Panc1 (cell line): ENCODE measurements around the gene S100A7. TPM values are rescaled to one million over a fixed set of nuclear protein-coding genes. Genes with fewer than 3 reads are reported as not detected.

Experiments used
- ATAC-seq: fragments of 200-7000 bp; cut with Tn5 transposase; 2 replicates; pipeline ENCODE4 v1.9.1; 2020; ENCODE audit warnings: mild to moderate bottlenecking, moderate library complexity
- BruUV-seq: library from RNA; stranded (reverse); fragments of 400-500 nt; replicated peaks from 2 replicates; lab custom pipeline; 2021; lab: Mats Ljungman, UMichigan
- CTCF ChIA-PET: fragments of 300-600 bp; sonication (Branson Sonifier 250); formaldehyde crosslinking; loops from one replicate; lab custom pipeline; 2022; ENCODE audit warnings: antibody characterized with exemption; lab: Charles Lee
- POLR2A ChIA-PET: fragments of 300-600 bp; sonication (Branson Sonifier 250); formaldehyde crosslinking; loops from one replicate; lab custom pipeline; 2022; ENCODE audit warnings: antibody characterized with exemption; lab: Charles Lee
- DNase-seq: peaks from one replicate; pipeline ENCODE4 v3.0.0-alpha.2; 2010; ENCODE audit warnings: low read depth, low spot score
- H3K27ac ChIP-seq: 2 replicates; pipeline ENCODE4 v1.5.1; 2011; ENCODE audit warnings: mild to moderate bottlenecking, low read length, inconsistent platforms
- H3K27me3 ChIP-seq: fragments of 200-500 bp; sonication (Bioruptor generic); 2 replicates; pipeline ENCODE4 v1.6.0; 2014; ENCODE audit warnings: low read length, inconsistent platforms; ENCODE audit not compliant: control insufficient read depth, insufficient read depth
- H3K36me3 ChIP-seq: fragments of 200-500 bp; sonication (Bioruptor generic); 2 replicates; pipeline ENCODE4 v1.5.1; 2014; ENCODE audit warnings: inconsistent platforms, mild to moderate bottlenecking, low read length, moderate library complexity; ENCODE audit not compliant: control insufficient read depth, insufficient read depth
- H3K4me1 ChIP-seq: 2 replicates; pipeline ENCODE4 v1.5.1; 2011; ENCODE audit warnings: inconsistent platforms, mild to moderate bottlenecking, low read length, moderate library complexity; ENCODE audit not compliant: control insufficient read depth, insufficient read depth
- H3K4me3 ChIP-seq, 2 experiments: 2 replicates each; pipeline ENCODE4 v1.5.1; 2011 to 2012; ENCODE audit warnings: low read depth in 2 of 2, low read length in 2 of 2, mild to moderate bottlenecking in 2 of 2, inconsistent platforms in 1 of 2, moderate library complexity in 1 of 2
- H3K9me3 ChIP-seq: fragments of 200-500 bp; sonication (Bioruptor generic); 2 replicates; pipeline ENCODE4 v1.5.1; 2014; ENCODE audit warnings: low read depth, mild to moderate bottlenecking, inconsistent platforms, low read length, moderate library complexity; ENCODE audit not compliant: control insufficient read depth, insufficient read depth
- CTCF ChIP-seq: fragments of 450-650 bp; IDR thresholded peaks from 2 replicates; pipeline ENCODE4 v1.5.1; 2017; ENCODE audit warnings: mild to moderate bottlenecking
- POLR2AphosphoS5 ChIP-seq: IDR thresholded peaks from 2 replicates; pipeline ENCODE4 v1.6.1; 2012; ENCODE audit warnings: mild to moderate bottlenecking, low read depth, low read length, moderate library complexity
- REST ChIP-seq, 2 experiments: IDR thresholded peaks; 2 replicates each; pipeline ENCODE4 v1.6.1; 2011 to 2012; ENCODE audit warnings: low read depth in 2 of 2, control low read depth in 1 of 2, low read length in 1 of 2, mild to moderate bottlenecking in 1 of 2, moderate library complexity in 1 of 2; ENCODE audit not compliant: insufficient read depth in 1 of 2
- SIN3A ChIP-seq: IDR thresholded peaks from 2 replicates; pipeline ENCODE4 v1.6.1; 2012; ENCODE audit warnings: low read depth, mild to moderate bottlenecking, low read length, moderate library complexity, borderline replicate concordance; ENCODE audit not compliant: insufficient read depth
- TCF7L2 ChIP-seq: IDR thresholded peaks from 2 replicates; pipeline ENCODE4 v1.6.1; 2011; ENCODE audit warnings: mild to moderate bottlenecking, low read depth, low read length, inconsistent platforms
- in situ Hi-C: cut with HindIII; loops from 2 replicates; pipeline ENCODE4 v1.10.0; 2016; ENCODE audit warnings: low sequenced_read_pairs, low pct_unique_long_range_greater_than_20kb
- intact Hi-C: fragments of 100-400 bp; cut with micrococcal nuclease; formaldehyde crosslinking; loops from one replicate; pipeline ENCODE4 v1.10.0; 2022; ENCODE audit not compliant: unreplicated experiment
- total RNA-seq: library from RNA; stranded (reverse); gene quantifications from one replicate; pipeline ENCODE4 v1.2.1, GENCODE V29; 2021; ENCODE audit not compliant: unreplicated experiment

S100A7 gene
- total RNA-seq, 1 experiment from 2014 or later, result not detected

DNA sequence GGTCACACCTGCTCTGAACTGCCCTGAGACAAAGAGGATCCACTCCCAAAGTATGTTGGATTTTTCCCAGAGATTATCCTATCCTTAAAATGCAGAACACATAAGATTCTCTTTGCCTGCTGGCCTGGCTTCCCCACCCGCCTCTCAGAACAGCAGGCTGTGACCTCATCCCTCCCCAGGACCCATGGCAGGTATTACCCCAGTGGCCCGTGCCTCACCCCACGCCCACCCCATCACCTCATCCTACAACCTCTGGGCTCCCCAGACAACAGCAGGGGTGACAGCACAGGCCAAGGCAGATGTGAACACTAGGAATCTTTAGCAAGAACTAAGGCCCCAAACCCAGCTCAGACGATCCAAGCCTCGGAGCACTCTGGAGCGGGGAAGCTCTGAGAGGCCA lies 35.1 kb upstream of the S100A7 start:
- DNase-seq (no peak), ATAC-seq (peak; percentile 22; the same call in 1 of the 2 replicates)
- CTCF ChIA-PET, result interaction anchor here (0.6 to 3.2 kb wide), 10 partner anchors 11 to 254 kb away, joined by 3 to 26 read pairs (median 3); partner anchors contain the start of gene S100A9
- TF ChIP-seq POLR2AphosphoS5 (no peak), CTCF (no peak), SIN3A (no peak), REST (IDR thresholded peaks at IDR 0.05; ENCODE audit: insufficient read depth in 1 of 2, low read depth in 2 of 2, low read length in 1 of 2) (no peak), TCF7L2 (no peak)
- H3K27ac ChIP-seq, result peak overlapping the region; percentile 25; the same call in 1 of the 2 replicates
- H3K27me3 ChIP-seq, result no peaks in the 10 kb centered on the region
- peaks cover 8% of the 10 kb centered on the region for H3K4me1 ChIP-seq
- intact Hi-C loops, result loop anchor here (1.0 to 10.0 kb wide), 2 partner anchors 91 to 143 kb away; no protein-coding TSS in a partner anchor
- H3K9me3 ChIP-seq, result no peaks in the 10 kb centered on the region
- POLR2A ChIA-PET, result no interaction called here
- H3K4me3 ChIP-seq, result no peak overlapping the region
- in situ Hi-C loops, result loop anchor here (10.0 kb wide), 1 partner anchor 141 kb away; the partner anchor contains the start of gene S100A9
- no TSS peak for BruUV-seq
- no peaks in the 10 kb centered on the region for H3K36me3 ChIP-seq

GRCh38 chr1:153494976-153495535 lies 34.6 kb upstream of the S100A7 start:
- intact Hi-C loops, result loop anchor here (1.0 to 10.0 kb wide), 2 partner anchors 90 to 143 kb away; no protein-coding TSS in a partner anchor
- no TSS peak for BruUV-seq
- ChIA-PET CTCF (interaction anchor here (0.5 to 3.2 kb wide), 11 partner anchors 12 to 253 kb away, joined by 3 to 26 read pairs (median 3); partner anchors contain the start of gene S100A9), POLR2A (no interaction called here)
- Histone ChIP-seq H3K4me1 (peaks cover 13% of the 10 kb centered on the region), H3K9me3 (no peaks in the 10 kb centered on the region), H3K27ac (peak overlapping the region; percentile 25; the same call in 1 of the 2 replicates), H3K4me3 (no peak overlapping the region), H3K36me3 (no peaks in the 10 kb centered on the region), H3K27me3 (no peaks in the 10 kb centered on the region)
- no peak for TF ChIP-seq SIN3A
- TF ChIP-seq POLR2AphosphoS5, result no peak
- TF ChIP-seq REST (IDR thresholded peaks at IDR 0.05; ENCODE audit: insufficient read depth in 1 of 2, low read depth in 2 of 2, low read length in 1 of 2), result no peak
- no peak for TF ChIP-seq TCF7L2
- peak; percentile 94 for TF ChIP-seq CTCF
- in situ Hi-C loops, result loop anchor here (10.0 kb wide), 1 partner anchor 140 kb away; the partner anchor contains the start of gene S100A9
- ATAC-seq (peak; percentile 83), DNase-seq (no peak)
